MM.1S (cell line): ENCODE data around the gene TRDN.

Experiments used
- CTCF ChIP-seq: fragments of 300-600 bp; sonication (generic); IDR thresholded peaks from 2 replicates; pipeline ENCODE4 v1.5.1; 2016; ENCODE audit warnings: antibody characterized with exemption, low read length, mixed read lengths
- EZH2phosphoT487 ChIP-seq: fragments of 300-600 bp; sonication (generic); IDR thresholded peaks from 2 replicates; pipeline ENCODE4 v1.6.1; 2018; ENCODE audit warnings: antibody characterized with exemption, low read length

DNA sequence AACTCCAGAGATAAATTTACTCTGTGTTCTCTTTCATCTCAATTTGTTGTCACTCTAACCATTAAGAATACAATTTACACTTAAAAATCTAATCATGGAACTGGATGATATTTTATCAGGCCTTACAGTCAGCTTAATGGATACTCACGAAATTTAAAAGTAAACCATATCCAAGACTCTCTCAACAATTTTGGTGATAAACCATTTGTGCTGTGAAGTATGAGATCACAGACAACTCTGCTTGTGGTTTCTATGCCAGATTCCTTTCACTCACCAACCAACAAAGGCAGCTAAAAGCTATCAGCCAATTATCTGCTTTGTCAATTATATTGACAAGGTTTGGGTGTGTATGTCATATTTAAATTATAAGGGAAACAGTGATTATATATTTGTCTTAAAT is 155.8 kb downstream of the TRDN start:
- TF ChIP-seq CTCF, result no peak
- no peak for TF ChIP-seq EZH2phosphoT487
